Endothelial cell of umbilical vein (primary cell): ENCODE measurements around the gene SST. TPM values are rescaled to one million over a fixed set of nuclear protein-coding genes. Genes with fewer than 3 reads are reported as not detected.

Experiments
- BruUV-seq: library from RNA; stranded (reverse); fragments of 400-500 nt; replicated peaks from 2 replicates; lab custom pipeline; 2021; lab: Mats Ljungman, UMichigan
- CTCF ChIA-PET: fragments of 300-600, 350-600 bp; sonication (Branson Sonifier 250); formaldehyde crosslinking; loops from one replicate; lab custom pipeline; 2021; ENCODE audit warnings: antibody characterized with exemption, inconsistent platforms; lab: Charles Lee
- POLR2A ChIA-PET: fragments of 300-600, 350-600 bp; sonication (Branson Sonifier 250); formaldehyde crosslinking; loops from one replicate; lab custom pipeline; 2021; ENCODE audit warnings: antibody characterized with exemption, inconsistent platforms; lab: Charles Lee
- DNase-seq: peaks from one replicate; pipeline ENCODE4 v3.0.0-alpha.2; 2011; ENCODE audit warnings: low read depth, low spot score
- FAIRE-seq: peaks from 2 replicates; lab custom pipeline; 2011; peaks lifted over from hg19 to GRCh38; lab: Jason Lieb, UNC
- H2AFZ ChIP-seq: 2 replicates; pipeline ENCODE4 v1.6.0; 2012; ENCODE audit warnings: low read depth, low read length, control low read depth, inconsistent platforms
- H3K27ac ChIP-seq: 2 replicates; pipeline ENCODE4 v1.5.1; 2011; ENCODE audit warnings: low read depth, mild to moderate bottlenecking, control low read depth, low read length, moderate library complexity; ENCODE audit not compliant: insufficient read depth
- H3K27me3 ChIP-seq, 2 experiments: 2 replicates each; pipeline versions ENCODE4 v1.6.0 to v1.6.1; 2011; ENCODE audit warnings: low read length in 2 of 2, mixed read lengths in 1 of 2; ENCODE audit not compliant: control insufficient read depth in 2 of 2, insufficient read depth in 2 of 2
- H3K36me3 ChIP-seq, 2 experiments: 2 replicates in 1 of 2; 3 replicates in 1 of 2; pipeline ENCODE4 v1.5.1; 2011; ENCODE audit warnings: low read length in 2 of 2, mild to moderate bottlenecking in 1 of 2, moderate library complexity in 1 of 2; ENCODE audit not compliant: control insufficient read depth in 2 of 2, insufficient read depth in 2 of 2; ENCODE audit errors: extremely low read depth in 1 of 2
- H3K4me1 ChIP-seq: 3 replicates; pipeline ENCODE4 v1.5.1; 2011; ENCODE audit warnings: mild to moderate bottlenecking, low read length; ENCODE audit not compliant: control insufficient read depth, insufficient read depth; ENCODE audit errors: extremely low read depth
- H3K4me2 ChIP-seq: 2 replicates; pipeline ENCODE4 v1.6.1; 2011; ENCODE audit warnings: low read length, control low read depth, mixed read lengths; ENCODE audit not compliant: insufficient read depth
- H3K4me3 ChIP-seq, 3 experiments: fragments of 200-600 bp in 1 of 3; sonication (generic), shearing (Covaris generic) in 1 of 3; replicated peaks in 1 of 3; 2 replicates each; pipeline ENCODE4 v1.5.1; 2011 to 2016; ENCODE audit warnings: control low read depth in 3 of 3, low read length in 3 of 3, mild to moderate bottlenecking in 2 of 3, inconsistent platforms in 1 of 3, low read depth in 1 of 3, moderate library complexity in 1 of 3; ENCODE audit not compliant: insufficient read depth in 1 of 3
- H3K79me2 ChIP-seq: 2 replicates; pipeline ENCODE4 v1.6.0; 2012; ENCODE audit warnings: low read length, inconsistent platforms; ENCODE audit not compliant: control insufficient read depth, insufficient read depth
- H3K9ac ChIP-seq: replicated peaks from 2 replicates; pipeline ENCODE3; 2011; ENCODE audit warnings: low read length, control low read depth; ENCODE audit not compliant: insufficient read depth; ENCODE audit errors: extremely low read depth
- H3K9me1 ChIP-seq: replicated peaks from 3 replicates; pipeline ENCODE4 v1.6.0; 2011; ENCODE audit warnings: mild to moderate bottlenecking, low read length; ENCODE audit not compliant: control insufficient read depth, insufficient read depth; ENCODE audit errors: extremely low read depth
- H3K9me3 ChIP-seq: replicated peaks from 2 replicates; pipeline ENCODE4 v1.5.1; 2012; ENCODE audit warnings: low read length, inconsistent platforms; ENCODE audit not compliant: control insufficient read depth, insufficient read depth
- H4K20me1 ChIP-seq: replicated peaks from 2 replicates; pipeline ENCODE3; 2011; ENCODE audit warnings: mild to moderate bottlenecking, low read length; ENCODE audit not compliant: control insufficient read depth, insufficient read depth; ENCODE audit errors: extremely low read depth
- CTCF ChIP-seq, 2 donors: IDR thresholded peaks; 1 replicate in 1 of 2; 2 replicates in 1 of 2; pipeline ENCODE4 v1.5.1; 2011; ENCODE audit warnings: low read length in 2 of 2, mild to moderate bottlenecking in 2 of 2, moderate library complexity in 2 of 2, control low read depth in 1 of 2, inconsistent platforms in 1 of 2, low read depth in 1 of 2; ENCODE audit not compliant: insufficient read depth in 1 of 2; ENCODE audit errors: extremely low read depth in 1 of 2
- EZH2 ChIP-seq: IDR thresholded peaks from 2 replicates; pipeline ENCODE4 v1.6.1; 2012; ENCODE audit warnings: borderline replicate concordance, low read depth, mild to moderate bottlenecking, moderate library complexity, low read length, inconsistent platforms; ENCODE audit not compliant: severe bottlenecking
- FOS ChIP-seq: IDR thresholded peaks from 2 replicates; pipeline ENCODE4 v1.6.1; 2011; ENCODE audit warnings: mild to moderate bottlenecking, low read length, moderate library complexity, borderline replicate concordance; ENCODE audit not compliant: insufficient read depth
- GATA2 ChIP-seq: IDR thresholded peaks from 2 replicates; pipeline ENCODE4 v1.7.0; 2011; ENCODE audit warnings: low read depth, mild to moderate bottlenecking, moderate library complexity, mixed read lengths, low read length; ENCODE audit not compliant: insufficient read length, insufficient read depth
- JUN ChIP-seq: IDR thresholded peaks from 2 replicates; pipeline ENCODE4 v1.6.1; 2011; ENCODE audit warnings: borderline replicate concordance, low read depth; ENCODE audit not compliant: insufficient read length, insufficient read depth
- MYC ChIP-seq: IDR thresholded peaks from one replicate; pipeline ENCODE4 v1.6.1; 2011; ENCODE audit warnings: mild to moderate bottlenecking, low read depth, low read length
- POLR2A ChIP-seq: IDR thresholded peaks from 2 replicates; pipeline ENCODE4 v1.6.1; 2012; ENCODE audit warnings: low read depth, mild to moderate bottlenecking, control low read depth, low read length
- POLR2AphosphoS5 ChIP-seq: IDR thresholded peaks from 2 replicates; pipeline ENCODE4 v1.6.1; 2012; ENCODE audit warnings: low read depth, mild to moderate bottlenecking, control low read depth, low read length, moderate library complexity; ENCODE audit not compliant: insufficient read depth
- dilution Hi-C: fragments of 300-500 bp; cut with MboI; formaldehyde crosslinking; loops from one replicate; pipeline ENCODE4 v1.15.0; 2019; ENCODE audit warnings: low sequenced_read_pairs; ENCODE audit not compliant: extremely low pct_ligation_motif_present
- intact Hi-C: fragments of 100-400 bp; cut with micrococcal nuclease; formaldehyde crosslinking; loops from one replicate; pipeline ENCODE4 v1.10.0; 2022
- polyA plus RNA-seq, 4 experiments: library from polyadenylated mRNA; depleted of rRNA in 3 of 4; stranded (reverse) in 3 of 4; unstranded in 1 of 4; fragments of >200 nt; gene quantifications; 2 replicates each; pipeline versions ENCODE4 v1.2.1 to v1.2.3, GENCODE V29; 2011 to 2012; ENCODE audit warnings: missing spikeins in 1 of 4
- total RNA-seq: library from RNA; stranded (reverse); gene quantifications from 2 replicates; pipeline ENCODE4 v1.2.3, GENCODE V29; 2021
- TF ChIP-seq, protein P1 (sequence below): IDR thresholded peaks from 2 replicates; pipeline ENCODE4 v1.6.1; 2011; ENCODE audit not compliant: insufficient read depth, insufficient read length

SST gene
- total and polyA plus RNA-seq, 2 donors (not counting 3 experiments of a cell fraction or from before 2014, with no cell fraction given): not detected

DNA sequence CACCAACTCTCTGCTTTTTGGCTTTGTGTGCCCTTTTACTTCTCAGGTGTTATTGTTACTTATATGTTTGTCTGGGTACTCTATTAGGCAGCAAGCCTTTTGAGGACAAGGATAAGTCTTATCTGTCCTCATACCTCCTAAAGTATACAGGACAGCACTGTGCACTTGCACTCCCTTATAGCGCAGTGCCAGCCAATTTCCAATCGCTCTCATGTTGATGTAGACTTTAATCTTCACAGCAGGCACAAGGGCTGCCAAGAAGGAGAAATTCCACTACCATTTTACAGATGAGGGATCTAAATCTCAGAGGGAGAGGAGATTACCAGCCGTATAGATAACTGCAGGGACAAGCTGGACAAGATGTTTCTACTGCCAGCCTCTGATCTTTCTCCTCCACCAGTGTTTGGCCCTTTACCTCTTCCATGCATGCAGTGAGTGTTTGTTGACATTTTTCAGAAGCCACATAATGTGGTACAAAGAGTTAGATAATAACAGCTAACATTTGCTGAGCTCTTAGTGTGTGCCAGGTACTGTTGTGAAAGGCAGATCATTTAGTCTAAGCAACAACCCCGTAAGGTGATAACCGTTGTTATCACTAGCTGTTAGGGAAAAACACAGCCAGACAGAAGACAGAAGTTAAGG is 30.1 kb downstream of the SST start:
- Histone ChIP-seq H3K9me3 (no peaks in the 10 kb centered on the region), H2AFZ (no peak overlapping the region), H3K4me1 (no peaks in the 10 kb centered on the region), H3K36me3 (no peaks in the 10 kb centered on the region), H3K27ac (no peak overlapping the region), H3K79me2 (no peaks in the 10 kb centered on the region), H3K4me2 (no peak overlapping the region), H4K20me1 (no peaks in the 10 kb centered on the region), H3K9ac (no peak overlapping the region), H3K27me3 (no peaks in the 10 kb centered on the region), H3K4me3 (no peak overlapping the region), H3K9me1 (no peaks in the 10 kb centered on the region)
- FAIRE-seq (no peak), DNase-seq (no peak)
- intact Hi-C loops: no loop called here
- BruUV-seq: no TSS peak
- TF ChIP-seq MYC (no peak), FOS (no peak), GATA2 (no peak), JUN (no peak), POLR2AphosphoS5 (no peak), POLR2A (no peak), EZH2 (no peak), CTCF (IDR thresholded peaks at IDR 0.05; ENCODE audit: extremely low read depth in 1 of 2, insufficient read depth in 1 of 2, low read depth in 1 of 2, low read length in 2 of 2) (no peak)
- TF ChIP-seq, protein P1, sequence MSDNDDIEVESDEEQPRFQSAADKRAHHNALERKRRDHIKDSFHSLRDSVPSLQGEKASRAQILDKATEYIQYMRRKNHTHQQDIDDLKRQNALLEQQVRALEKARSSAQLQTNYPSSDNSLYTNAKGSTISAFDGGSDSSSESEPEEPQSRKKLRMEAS: no peak
- CTCF ChIA-PET: interaction anchor here (1.3 kb wide), 1 partner anchor 39 kb away, joined by 3 read pairs; no protein-coding TSS in a partner anchor
- dilution Hi-C loops: no loop called here
- POLR2A ChIA-PET: no interaction called here
